GM23338 (cell line): ENCODE data around the gene SLC32A1. TPM values are rescaled to one million over a fixed set of nuclear protein-coding genes. Genes with fewer than 3 reads are reported as not detected.
A peak's percentile ranks its signal among the peaks of the same experiment; 100 is the strongest.

Experiments
- ATAC-seq: fragments of 200-7000 bp; cut with Tn5 transposase; 3 replicates; pipeline ENCODE4 v1.9.1; 2020
- DNase-seq: peaks from one replicate; pipeline ENCODE4 v3.0.0-alpha.2; 2015; ENCODE audit warnings: low spot score
- H2AFZ ChIP-seq: fragments of 200-600 bp; sonication (generic); 2 replicates; pipeline ENCODE4 v1.8.0; 2016; ENCODE audit warnings: antibody characterized with exemption, mild to moderate bottlenecking, moderate library complexity
- H3F3A ChIP-seq: fragments of 200-600 bp; sonication (generic); replicated peaks from 2 replicates; pipeline ENCODE4 v1.8.0; 2017; ENCODE audit warnings: antibody characterized with exemption, mixed run types, low read depth
- H3K27ac ChIP-seq: fragments of 200-600 bp; sonication (generic); 2 replicates; pipeline ENCODE4 v1.6.1; 2016; ENCODE audit warnings: low read depth
- H3K27me3 ChIP-seq: fragments of 200-600 bp; sonication (generic); 2 replicates; pipeline ENCODE4 v1.8.0; 2016; ENCODE audit warnings: mild to moderate bottlenecking, mixed run types, moderate library complexity; ENCODE audit not compliant: insufficient read depth
- H3K36me3 ChIP-seq: fragments of 200-600 bp; sonication (generic); 2 replicates; pipeline ENCODE4 v1.8.0; 2016; ENCODE audit warnings: mild to moderate bottlenecking; ENCODE audit not compliant: insufficient read depth
- H3K4me1 ChIP-seq: fragments of 200-600 bp; sonication (generic); 2 replicates; pipeline ENCODE4 v1.8.0; 2016; ENCODE audit warnings: mild to moderate bottlenecking, moderate library complexity; ENCODE audit not compliant: insufficient read depth
- H3K4me2 ChIP-seq: fragments of 200-600 bp; sonication (generic); 2 replicates; pipeline ENCODE4 v1.7.1; 2017; ENCODE audit warnings: mixed run types
- H3K4me3 ChIP-seq: fragments of 200-600 bp; sonication (generic); 2 replicates; pipeline ENCODE4 v1.6.1; 2016; ENCODE audit warnings: mixed run types
- H3K79me2 ChIP-seq: fragments of 200-600 bp; sonication (generic); replicated peaks from 2 replicates; pipeline ENCODE4 v1.8.0; 2017; ENCODE audit warnings: mild to moderate bottlenecking; ENCODE audit not compliant: insufficient read depth
- H3K9me2 ChIP-seq: fragments of 200-600 bp; sonication (generic); 2 replicates; pipeline ENCODE4 v1.8.0; 2017; ENCODE audit not compliant: insufficient read depth
- H4K20me1 ChIP-seq: fragments of 200-600 bp; sonication (generic); replicated peaks from 2 replicates; pipeline ENCODE4 v1.8.0; 2017; ENCODE audit warnings: mild to moderate bottlenecking; ENCODE audit not compliant: insufficient read depth
- H3K27ac Mint-ChIP-seq: 2 replicates; pipeline ENCODE4 v1.8.0; 2020; ENCODE audit warnings: inconsistent platforms, mild to moderate bottlenecking, moderate library complexity, mixed read lengths
- H3K27me3 Mint-ChIP-seq: 3 replicates; pipeline ENCODE4 v1.8.0; 2022; ENCODE audit warnings: low read depth, mild to moderate bottlenecking, moderate library complexity, mixed read lengths, inconsistent platforms; ENCODE audit not compliant: insufficient read depth, poor library complexity
- H3K36me3 Mint-ChIP-seq: 3 replicates; pipeline ENCODE4 v1.8.0; 2021; ENCODE audit warnings: low read depth, mild to moderate bottlenecking, inconsistent platforms, moderate library complexity, mixed read lengths
- H3K4me1 Mint-ChIP-seq: 3 replicates; pipeline ENCODE4 v1.8.0; 2020; ENCODE audit warnings: mild to moderate bottlenecking, inconsistent platforms, mixed read lengths
- H3K4me3 Mint-ChIP-seq: 3 replicates; pipeline ENCODE4 v1.8.0; 2021; ENCODE audit warnings: moderate library complexity, mild to moderate bottlenecking, inconsistent platforms, mixed read lengths
- H3K9me3 Mint-ChIP-seq: 3 replicates; pipeline ENCODE4 v1.8.0; 2020; ENCODE audit warnings: moderate library complexity, mild to moderate bottlenecking, inconsistent platforms, mixed read lengths
- EZH2 ChIP-seq: fragments of 200-600 bp; sonication (generic); IDR thresholded peaks from one replicate; pipeline ENCODE4 v1.8.0; 2017; ENCODE audit warnings: antibody characterized with exemption, mild to moderate bottlenecking, low read depth; ENCODE audit not compliant: unreplicated experiment
- polyA plus RNA-seq: library from polyadenylated mRNA; unstranded; fragments of >200 nt; fragmentation: Nextera tagmentation; extraction: Ambion mirVana; gene quantifications from 2 replicates; pipeline ENCODE4 v1.2.1, GENCODE V29; 2016
- total RNA-seq: library from RNA; depleted of rRNA; stranded (reverse); fragments of >200 nt; shearing (Covaris generic); gene quantifications from 2 replicates; pipeline ENCODE4 v1.2.3, GENCODE V29; 2014
- TF ChIP-seq, protein P1 (sequence below): fragments of 250-450 bp; sonication (Bioruptor Pico); IDR thresholded peaks from 2 replicates; pipeline ENCODE4 v1.5.0; 2020; ENCODE audit warnings: mild to moderate bottlenecking, moderate library complexity
- TF ChIP-seq, protein P2 (sequence below), 2 experiments: fragments of 200-600 bp in 1 of 2; sonication (generic) in 1 of 2; conservative IDR thresholded peaks; 2 replicates each; pipeline versions ENCODE4 v1.5.1 to v1.6.1; 2016 to 2017; ENCODE audit warnings: antibody characterized with exemption in 2 of 2, low read depth in 2 of 2, mild to moderate bottlenecking in 2 of 2, moderate library complexity in 1 of 2

SLC32A1 gene
- total and polyA plus RNA-seq, 2 experiments from 2014 or later = 0.87 TPM; not detected in 1

DNA sequence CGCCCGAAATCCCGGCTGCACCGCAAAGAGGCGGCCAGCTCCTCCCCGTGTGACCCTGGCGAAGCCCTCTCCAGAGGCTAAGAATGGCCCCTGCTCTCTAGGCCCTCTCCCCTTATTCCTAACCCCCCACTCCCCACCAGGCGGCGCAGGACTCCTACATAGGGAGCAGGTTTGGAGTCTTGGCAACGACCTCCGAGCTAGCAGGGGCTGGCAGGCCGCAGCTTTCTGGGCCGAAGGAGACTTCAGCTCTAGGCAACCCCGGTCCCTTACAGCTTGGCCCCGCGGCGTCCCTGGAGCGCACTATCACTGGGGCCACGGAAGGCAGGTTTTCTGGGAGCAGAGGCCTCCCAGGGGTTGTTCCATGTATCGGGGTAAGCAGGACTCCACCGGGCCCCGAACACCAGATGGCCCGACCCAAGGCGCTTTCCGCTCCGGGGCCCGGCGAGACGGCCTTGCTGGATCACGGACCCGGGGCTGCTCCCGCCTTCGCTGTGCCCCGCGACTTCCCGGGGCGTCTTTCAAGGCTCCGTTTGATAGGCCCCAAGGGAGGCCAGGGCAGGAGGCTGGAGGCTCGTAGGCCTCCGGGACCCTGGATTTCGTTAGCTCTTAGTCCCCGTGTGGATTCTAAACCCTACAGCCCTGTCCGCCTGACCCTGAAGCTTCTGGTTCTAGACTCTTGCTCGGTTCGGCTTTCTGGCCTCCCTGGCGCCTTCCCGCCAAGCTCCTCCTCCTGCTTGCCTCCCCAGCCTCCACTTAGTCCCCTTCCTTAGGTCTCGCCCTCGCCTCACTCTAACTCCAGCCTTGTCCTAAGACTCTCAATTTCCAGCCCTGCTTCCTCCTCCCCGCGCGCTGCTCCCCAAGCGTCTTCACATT is 1.9 kb downstream of the SLC32A1 start:
- Histone ChIP-seq H3K9me2 (no peaks in the 10 kb centered on the region), H3K27ac (no peak overlapping the region), H3F3A (peaks cover 16% of the 10 kb centered on the region), H3K4me2 (peak overlapping the region; percentile 83), H3K27me3 (peaks cover 100% of the 10 kb centered on the region), H3K36me3 (no peaks in the 10 kb centered on the region), H3K4me1 (peaks cover 48% of the 10 kb centered on the region), H3K4me3 (peak overlapping the region; percentile 61), H3K79me2 (no peaks in the 10 kb centered on the region), H4K20me1 (peaks cover 5% of the 10 kb centered on the region; the same call in 1 of the 2 replicates), H2AFZ (peak overlapping the region; percentile 93; the same call in 1 of the 2 replicates)
- Mint-ChIP-seq H3K27me3 (peaks cover 99% of the 10 kb centered on the region), H3K4me1 (peaks cover 64% of the 10 kb centered on the region), H3K27ac (no peak overlapping the region), H3K36me3 (no peaks in the 10 kb centered on the region; the same call in 2 of the 3 replicates), H3K4me3 (peak overlapping the region; percentile 74), H3K9me3 (peaks cover 13% of the 10 kb centered on the region)
- peak; percentile 27 for TF ChIP-seq EZH2
- TF ChIP-seq, protein P1, sequence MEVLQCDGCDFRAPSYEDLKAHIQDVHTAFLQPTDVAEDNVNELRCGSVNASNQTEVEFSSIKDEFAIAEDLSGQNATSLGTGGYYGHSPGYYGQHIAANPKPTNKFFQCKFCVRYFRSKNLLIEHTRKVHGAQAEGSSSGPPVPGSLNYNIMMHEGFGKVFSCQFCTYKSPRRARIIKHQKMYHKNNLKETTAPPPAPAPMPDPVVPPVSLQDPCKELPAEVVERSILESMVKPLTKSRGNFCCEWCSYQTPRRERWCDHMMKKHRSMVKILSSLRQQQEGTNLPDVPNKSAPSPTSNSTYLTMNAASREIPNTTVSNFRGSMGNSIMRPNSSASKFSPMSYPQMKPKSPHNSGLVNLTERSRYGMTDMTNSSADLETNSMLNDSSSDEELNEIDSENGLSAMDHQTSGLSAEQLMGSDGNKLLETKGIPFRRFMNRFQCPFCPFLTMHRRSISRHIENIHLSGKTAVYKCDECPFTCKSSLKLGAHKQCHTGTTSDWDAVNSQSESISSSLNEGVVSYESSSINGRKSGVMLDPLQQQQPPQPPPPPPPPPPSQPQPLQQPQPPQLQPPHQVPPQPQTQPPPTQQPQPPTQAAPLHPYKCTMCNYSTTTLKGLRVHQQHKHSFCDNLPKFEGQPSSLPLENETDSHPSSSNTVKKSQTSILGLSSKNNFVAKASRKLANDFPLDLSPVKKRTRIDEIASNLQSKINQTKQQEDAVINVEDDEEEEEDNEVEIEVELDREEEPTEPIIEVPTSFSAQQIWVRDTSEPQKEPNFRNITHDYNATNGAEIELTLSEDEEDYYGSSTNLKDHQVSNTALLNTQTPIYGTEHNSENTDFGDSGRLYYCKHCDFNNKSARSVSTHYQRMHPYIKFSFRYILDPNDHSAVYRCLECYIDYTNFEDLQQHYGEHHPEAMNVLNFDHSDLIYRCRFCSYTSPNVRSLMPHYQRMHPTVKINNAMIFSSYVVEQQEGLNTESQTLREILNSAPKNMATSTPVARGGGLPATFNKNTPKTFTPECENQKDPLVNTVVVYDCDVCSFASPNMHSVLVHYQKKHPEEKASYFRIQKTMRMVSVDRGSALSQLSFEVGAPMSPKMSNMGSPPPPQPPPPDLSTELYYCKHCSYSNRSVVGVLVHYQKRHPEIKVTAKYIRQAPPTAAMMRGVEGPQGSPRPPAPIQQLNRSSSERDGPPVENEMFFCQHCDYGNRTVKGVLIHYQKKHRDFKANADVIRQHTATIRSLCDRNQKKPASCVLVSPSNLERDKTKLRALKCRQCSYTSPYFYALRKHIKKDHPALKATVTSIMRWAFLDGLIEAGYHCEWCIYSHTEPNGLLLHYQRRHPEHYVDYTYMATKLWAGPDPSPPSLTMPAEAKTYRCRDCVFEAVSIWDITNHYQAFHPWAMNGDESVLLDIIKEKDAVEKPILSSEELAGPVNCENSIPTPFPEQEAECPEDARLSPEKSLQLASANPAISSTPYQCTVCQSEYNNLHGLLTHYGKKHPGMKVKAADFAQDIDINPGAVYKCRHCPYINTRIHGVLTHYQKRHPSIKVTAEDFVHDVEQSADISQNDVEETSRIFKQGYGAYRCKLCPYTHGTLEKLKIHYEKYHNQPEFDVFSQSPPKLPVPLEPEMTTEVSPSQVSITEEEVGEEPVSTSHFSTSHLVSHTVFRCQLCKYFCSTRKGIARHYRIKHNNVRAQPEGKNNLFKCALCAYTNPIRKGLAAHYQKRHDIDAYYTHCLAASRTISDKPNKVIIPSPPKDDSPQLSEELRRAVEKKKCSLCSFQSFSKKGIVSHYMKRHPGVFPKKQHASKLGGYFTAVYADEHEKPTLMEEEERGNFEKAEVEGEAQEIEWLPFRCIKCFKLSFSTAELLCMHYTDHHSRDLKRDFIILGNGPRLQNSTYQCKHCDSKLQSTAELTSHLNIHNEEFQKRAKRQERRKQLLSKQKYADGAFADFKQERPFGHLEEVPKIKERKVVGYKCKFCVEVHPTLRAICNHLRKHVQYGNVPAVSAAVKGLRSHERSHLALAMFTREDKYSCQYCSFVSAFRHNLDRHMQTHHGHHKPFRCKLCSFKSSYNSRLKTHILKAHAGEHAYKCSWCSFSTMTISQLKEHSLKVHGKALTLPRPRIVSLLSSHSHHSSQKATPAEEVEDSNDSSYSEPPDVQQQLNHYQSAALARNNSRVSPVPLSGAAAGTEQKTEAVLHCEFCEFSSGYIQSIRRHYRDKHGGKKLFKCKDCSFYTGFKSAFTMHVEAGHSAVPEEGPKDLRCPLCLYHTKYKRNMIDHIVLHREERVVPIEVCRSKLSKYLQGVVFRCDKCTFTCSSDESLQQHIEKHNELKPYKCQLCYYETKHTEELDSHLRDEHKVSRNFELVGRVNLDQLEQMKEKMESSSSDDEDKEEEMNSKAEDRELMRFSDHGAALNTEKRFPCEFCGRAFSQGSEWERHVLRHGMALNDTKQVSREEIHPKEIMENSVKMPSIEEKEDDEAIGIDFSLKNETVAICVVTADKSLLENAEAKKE (CRISPR knock-in tag) = no peak
- TF ChIP-seq, protein P2, sequence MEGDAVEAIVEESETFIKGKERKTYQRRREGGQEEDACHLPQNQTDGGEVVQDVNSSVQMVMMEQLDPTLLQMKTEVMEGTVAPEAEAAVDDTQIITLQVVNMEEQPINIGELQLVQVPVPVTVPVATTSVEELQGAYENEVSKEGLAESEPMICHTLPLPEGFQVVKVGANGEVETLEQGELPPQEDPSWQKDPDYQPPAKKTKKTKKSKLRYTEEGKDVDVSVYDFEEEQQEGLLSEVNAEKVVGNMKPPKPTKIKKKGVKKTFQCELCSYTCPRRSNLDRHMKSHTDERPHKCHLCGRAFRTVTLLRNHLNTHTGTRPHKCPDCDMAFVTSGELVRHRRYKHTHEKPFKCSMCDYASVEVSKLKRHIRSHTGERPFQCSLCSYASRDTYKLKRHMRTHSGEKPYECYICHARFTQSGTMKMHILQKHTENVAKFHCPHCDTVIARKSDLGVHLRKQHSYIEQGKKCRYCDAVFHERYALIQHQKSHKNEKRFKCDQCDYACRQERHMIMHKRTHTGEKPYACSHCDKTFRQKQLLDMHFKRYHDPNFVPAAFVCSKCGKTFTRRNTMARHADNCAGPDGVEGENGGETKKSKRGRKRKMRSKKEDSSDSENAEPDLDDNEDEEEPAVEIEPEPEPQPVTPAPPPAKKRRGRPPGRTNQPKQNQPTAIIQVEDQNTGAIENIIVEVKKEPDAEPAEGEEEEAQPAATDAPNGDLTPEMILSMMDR (conservative IDR thresholded peaks at IDR 0.05; ENCODE audit: low read depth in 2 of 2) = peak; percentile 76 to 89
- peak; percentile 49 for ATAC-seq
- DNase-seq = peak; percentile 96
